HG02885 (cell line): Measurements from ENCODE around the gene SLC36A3.

Experiments used
- ATAC-seq: cut with Tn5 transposase; IDR thresholded peaks from one replicate; pipeline ENCODE4 v1.9.1; 2021; ENCODE audit warnings: mild to moderate bottlenecking; ENCODE audit not compliant: unreplicated experiment, poor library complexity

The SLC36A3 gene

DNA sequence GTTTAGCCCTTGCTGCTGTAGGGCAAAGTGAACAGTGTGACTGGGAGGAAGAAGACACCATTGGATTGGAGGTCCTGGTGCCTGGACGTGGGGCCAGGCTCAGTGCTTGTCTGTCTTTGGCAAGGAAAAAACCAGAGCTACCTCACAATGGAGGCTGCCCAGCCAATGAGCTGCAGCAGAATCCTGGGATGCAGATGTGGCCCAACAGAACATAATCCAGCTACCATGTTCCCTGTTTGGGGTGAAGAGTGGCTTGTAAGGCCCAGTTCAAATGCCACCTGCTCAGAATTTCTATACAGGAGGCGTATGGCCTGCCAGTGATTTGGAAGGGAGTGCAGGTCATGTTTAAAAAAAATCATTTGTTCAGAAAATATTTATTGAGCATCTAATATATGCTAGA lies at the start of gene SLC36A3:
TSS of gene SLC36A3 (minus strand) at position 101 of the 400 bp plus-strand sequence. CDS start 412 bp downstream, outside the sequence.
- ATAC-seq: no peak

DNA sequence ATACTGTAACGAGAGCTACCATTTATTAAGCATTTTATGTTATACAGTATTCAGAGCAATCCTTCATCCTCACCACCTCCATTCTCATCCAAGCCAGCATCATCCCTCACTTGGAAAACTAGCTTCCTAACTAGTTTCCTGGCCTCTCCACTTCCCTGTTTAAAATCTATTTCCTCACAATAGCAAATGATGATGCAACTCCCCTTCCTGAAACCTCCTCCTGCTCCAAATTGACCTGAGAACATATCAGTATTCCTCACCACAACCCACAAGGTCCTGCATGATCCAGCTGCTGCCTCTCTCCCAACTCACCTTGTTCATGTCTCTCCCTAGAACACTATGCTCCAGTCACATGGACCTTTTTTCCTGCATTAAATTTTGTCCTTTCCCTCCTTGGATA lies 48.1 kb upstream of the SLC36A3 start:
- ATAC-seq: no peak

DNA sequence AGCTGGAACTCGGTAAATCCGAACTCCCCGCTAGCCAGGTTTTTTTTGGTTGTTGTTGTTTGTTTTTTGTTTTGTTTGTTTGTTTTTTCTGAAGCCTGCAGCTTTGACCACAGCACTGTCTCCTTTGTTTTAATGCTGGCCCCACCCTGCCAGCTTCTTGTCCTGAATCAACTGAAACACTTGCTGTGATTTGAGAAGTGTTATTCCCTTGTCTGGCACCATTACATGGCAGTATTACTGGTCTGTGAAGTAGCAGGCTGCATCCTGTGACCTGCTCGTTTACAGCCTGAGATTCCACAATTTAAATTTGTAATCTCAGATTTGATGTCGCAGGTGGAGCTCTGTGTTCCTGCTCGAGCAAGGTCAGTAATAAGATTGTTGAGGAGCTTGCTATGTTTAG lies 45.2 kb upstream of the SLC36A3 start:
- ATAC-seq: no peak

GRCh38 chr5:151347369-151347768 lies 43.8 kb upstream of the SLC36A3 start, which contains the start of gene SLC36A2:
Gene SLC36A2, minus strand, starts transcription at chr5:151347559. Its CDS starts 99 bp downstream, at chr5:151347460.
- ATAC-seq: no peak

GRCh38 chr5:151345808-151346478 lies 42.4 kb upstream of the SLC36A3 start:
- ATAC-seq: no peak

DNA sequence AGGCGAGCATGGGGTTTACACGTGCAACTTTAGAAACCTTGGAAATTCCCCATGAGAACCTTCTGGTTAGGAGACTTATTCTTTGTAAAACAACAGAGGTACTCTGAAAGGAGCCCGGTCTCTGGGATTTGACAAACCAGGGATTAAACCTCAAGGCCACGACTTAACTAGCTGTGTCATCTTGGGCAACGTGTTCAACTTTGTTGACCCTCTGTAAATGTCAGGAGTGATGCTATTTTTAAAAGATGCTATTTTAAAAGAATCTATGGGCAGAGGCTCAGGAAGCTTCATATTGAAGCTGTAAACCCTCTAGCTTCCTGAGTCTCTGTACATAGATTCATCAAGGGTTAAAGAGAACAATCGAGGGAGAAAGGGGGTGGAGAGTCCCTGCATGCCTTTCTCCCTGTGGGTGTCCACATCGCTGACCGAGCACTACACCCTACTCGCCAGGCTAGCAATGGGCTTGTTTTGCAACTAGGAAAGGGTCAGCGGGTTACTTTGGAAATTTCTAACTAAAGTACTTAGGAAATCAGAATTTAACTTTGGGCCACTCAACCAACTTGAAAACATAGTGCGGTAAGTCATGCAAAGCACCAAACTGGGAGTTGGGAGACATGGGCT lies 41.7 kb upstream of the SLC36A3 start:
- no peak for ATAC-seq

GRCh38 chr5:151344088-151344487 lies 40.5 kb upstream of the SLC36A3 start:
- no peak for ATAC-seq

GRCh38 chr5:151340004-151340403 lies 36.4 kb upstream of the SLC36A3 start:
- no peak for ATAC-seq

DNA sequence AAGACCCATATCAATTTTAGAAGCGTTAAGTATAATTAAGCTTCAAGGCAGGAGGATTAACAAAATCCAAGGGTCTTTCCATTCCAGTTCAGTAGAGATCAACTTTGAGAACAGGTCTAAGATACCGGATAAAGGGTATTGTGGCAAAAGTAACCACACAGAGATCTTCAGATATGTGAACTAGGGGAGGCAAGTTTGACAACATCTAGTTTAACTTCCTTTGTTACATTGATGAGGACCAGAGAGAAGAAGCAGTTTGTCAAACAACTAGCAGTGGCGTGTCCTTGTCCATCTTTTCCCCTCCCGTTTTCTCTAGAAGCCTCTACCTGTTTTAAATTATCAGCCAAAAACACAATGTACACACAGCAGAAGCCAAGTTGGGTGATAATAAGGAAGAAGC lies 35.2 kb upstream of the SLC36A3 start:
- no peak for ATAC-seq

- ATAC-seq: no peak
Observed at GRCh38 chr5:151332857-151333256, 29.3 kb upstream of the SLC36A3 start.

DNA sequence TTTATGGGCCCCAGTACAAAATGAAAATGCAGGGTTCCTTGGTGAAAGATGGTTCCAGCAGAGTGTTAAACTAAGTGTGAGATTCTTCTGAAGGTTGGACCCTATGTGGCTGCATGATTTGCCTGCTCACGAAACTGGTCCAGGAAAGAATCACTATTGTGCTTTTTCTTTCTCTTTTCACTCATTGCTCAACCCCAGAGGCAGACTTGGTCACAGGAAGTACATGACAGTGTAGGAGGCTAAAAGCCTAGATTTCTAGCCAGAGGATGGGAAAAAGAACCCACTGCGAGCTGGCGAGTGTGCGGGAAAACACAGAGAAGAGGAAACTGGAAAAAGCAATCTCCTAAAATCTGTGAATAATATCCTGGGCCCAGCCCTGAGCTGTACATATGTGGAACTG lies 25.2 kb upstream of the SLC36A3 start:
- ATAC-seq: no peak

DNA sequence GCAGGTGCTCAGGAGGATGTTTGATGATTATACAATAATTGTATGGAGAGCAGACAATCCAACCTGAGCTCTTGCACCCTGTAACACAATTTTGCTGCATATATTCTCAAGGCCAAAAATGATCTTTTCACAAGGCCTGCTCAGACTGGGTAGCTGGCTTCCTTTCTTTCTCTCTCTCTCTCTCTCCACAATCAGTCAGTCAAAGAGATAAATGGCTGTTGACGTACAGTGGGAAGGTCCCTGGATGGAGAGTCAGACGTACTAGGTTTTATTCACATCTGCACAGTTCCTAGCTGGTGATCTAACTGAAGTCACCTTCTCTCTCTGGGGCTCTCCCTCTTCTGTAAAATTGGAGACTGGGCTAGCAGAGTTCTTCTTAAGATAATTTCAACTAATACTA lies 24.0 kb upstream of the SLC36A3 start:
- ATAC-seq: no peak

GRCh38 chr5:151326266-151326665 lies 22.7 kb upstream of the SLC36A3 start:
- no peak for ATAC-seq

DNA sequence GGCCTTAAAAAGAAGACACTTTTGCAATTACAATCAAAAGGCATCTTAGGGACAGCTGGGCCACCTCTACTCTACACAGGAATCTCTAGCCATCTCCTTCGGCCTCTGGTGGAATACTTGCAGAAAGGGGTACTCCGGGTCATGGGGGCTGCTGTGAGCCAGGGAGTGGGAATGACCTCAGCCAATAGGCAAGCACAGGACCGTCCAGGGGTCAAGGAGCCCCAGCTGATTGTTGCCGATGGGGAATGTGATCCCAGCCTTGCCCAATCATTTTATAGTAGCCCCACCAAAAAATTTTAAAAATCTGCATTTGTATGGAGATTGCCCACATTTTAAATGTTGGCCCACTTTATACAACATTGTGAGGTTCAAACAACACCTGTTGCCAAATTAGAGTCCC lies 16.9 kb upstream of the SLC36A3 start:
- ATAC-seq: no peak

- peak; percentile 70 for ATAC-seq
Observed at GRCh38 chr5:151318850-151319732, 15.5 kb upstream of the SLC36A3 start.

- no peak for ATAC-seq
Observed at GRCh38 chr5:151317871-151318270, 14.3 kb upstream of the SLC36A3 start.

DNA sequence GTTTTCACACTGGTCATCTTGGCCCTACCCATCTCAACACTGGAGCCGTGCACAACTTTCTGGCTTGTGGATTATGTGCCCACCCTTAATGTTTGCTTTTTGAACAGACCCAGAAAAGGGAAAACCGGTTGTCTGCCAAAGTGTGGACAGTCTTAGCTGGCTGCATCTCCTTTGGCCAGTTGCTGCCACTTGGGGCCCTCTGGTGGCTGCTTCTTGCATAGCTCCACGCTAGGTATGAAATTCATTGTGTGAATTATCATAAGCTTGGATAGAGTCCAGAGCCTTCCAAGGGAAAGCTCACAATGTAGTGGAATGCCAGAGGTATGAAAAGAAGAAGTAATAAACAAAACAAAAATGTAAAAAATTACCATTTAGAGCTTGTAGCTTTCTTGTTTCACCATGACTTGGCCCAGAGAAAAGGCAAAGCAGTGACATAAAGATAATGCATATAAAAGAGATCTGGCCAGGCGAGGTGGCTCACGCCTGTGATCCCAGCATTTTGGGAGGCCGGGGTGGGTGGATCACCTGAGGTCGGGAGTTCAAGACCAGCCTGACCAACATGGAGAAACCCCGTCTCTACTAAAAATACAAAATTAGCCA lies 12.5 kb upstream of the SLC36A3 start:
- peak; percentile 82 for ATAC-seq

DNA sequence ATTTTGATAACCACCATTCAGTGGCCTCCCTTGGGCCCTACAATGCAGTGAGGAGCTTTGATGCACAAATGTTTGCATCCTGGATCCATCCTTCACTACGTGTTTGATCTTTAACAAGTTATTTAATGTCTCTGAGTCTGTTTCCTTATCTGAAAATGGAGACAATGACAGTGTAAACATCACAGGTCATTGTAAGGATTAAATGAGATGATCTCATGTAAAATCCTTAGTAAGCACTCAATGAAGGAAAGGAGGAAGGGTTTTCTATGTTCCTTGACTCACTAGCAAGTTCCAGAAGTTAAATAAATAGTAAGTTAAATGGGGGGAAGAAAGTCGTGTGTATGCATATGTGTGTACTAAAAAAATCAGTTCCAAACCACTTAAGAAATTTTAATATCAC lies 9.8 kb upstream of the SLC36A3 start:
- no peak for ATAC-seq

DNA sequence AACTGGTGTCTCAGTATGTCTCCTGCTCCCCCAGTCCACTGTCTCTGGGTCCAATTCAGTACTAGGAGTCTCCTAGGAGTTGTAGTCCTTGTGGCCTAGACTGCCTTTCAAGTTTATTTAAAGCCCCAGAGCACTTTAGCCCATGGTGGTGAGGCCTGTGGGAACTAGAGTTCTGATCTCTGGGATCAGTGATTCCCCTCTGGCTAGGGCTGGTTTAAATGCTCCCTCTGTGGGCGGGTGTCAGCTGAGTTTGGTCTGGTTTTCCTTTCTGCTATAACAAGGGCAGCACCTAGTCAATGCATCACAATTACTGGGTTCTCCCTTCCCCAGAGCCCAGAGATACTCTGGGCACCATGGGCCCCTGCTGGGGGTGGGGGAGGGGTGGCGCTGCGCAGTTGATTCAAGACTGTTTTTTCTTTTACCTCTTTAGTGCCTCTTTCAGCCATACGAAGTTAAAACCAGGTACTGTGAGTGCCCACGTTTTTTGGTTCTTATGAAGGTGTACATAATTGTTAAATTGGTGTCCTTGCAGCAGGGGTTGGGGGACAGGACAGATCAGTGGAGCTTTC lies 9.3 kb upstream of the SLC36A3 start:
- ATAC-seq: no peak

DNA sequence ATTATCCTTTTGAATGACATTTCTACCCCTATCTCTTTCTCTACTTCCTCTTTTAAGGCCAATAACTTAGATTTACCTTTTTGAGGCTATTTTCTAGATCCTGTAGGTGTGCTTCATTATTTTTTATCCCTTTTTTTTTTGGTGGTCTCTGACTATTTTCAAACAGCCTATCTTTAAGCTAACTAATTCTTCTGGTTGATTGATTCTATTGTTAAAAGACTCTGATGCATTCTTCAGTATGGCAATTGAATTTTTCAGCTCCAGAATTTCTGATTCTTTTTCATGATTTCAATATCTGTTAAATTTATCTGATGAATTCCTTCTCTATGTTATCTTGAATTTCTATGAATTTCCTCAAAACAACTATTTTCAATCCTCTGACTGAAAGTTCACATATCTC lies 7.4 kb upstream of the SLC36A3 start:
- no peak for ATAC-seq
